GM06990 (cell line): Measurements from ENCODE around the gene ARL4D.
A peak's percentile ranks its signal among the peaks of the same experiment; 100 is the strongest.

Experiments used
- DNase-seq: peaks from one replicate; pipeline ENCODE4 v3.0.0-alpha.2; 2011; ENCODE audit not compliant: insufficient read length; ENCODE audit errors: extremely low read depth
- H3K27me3 ChIP-seq: replicated peaks from 2 replicates; pipeline ENCODE4 v1.6.0; 2011; ENCODE audit warnings: low read length; ENCODE audit not compliant: control insufficient read depth, insufficient read depth
- H3K36me3 ChIP-seq: 2 replicates; pipeline ENCODE4 v1.5.1; 2011; ENCODE audit warnings: low read length; ENCODE audit not compliant: control insufficient read depth, insufficient read depth
- H3K4me3 ChIP-seq: replicated peaks from 2 replicates; pipeline ENCODE4 v1.5.1; 2011; ENCODE audit warnings: low read depth, mild to moderate bottlenecking, control low read depth, low read length
- CTCF ChIP-seq: IDR thresholded peaks from 2 replicates; pipeline ENCODE4 v1.5.1; 2011; ENCODE audit warnings: low read length, control low read depth, mild to moderate bottlenecking, inconsistent platforms; ENCODE audit not compliant: insufficient read depth, poor library complexity, severe bottlenecking

ARL4D gene

GRCh38 chr17:43367737-43368242, 31.0 kb upstream of the ARL4D start:
- no peak for TF ChIP-seq CTCF
- Histone ChIP-seq H3K36me3 (no peaks in the 10 kb centered on the region; the same call in 1 of the 2 replicates), H3K4me3 (peak overlapping the region; percentile 19; the same call in 1 of the 2 replicates), H3K27me3 (no peaks in the 10 kb centered on the region)
- no peak for DNase-seq

- no peak for TF ChIP-seq CTCF
- no peaks in the 10 kb centered on the region; the same call in 1 of the 2 replicates for H3K36me3 ChIP-seq
- no peaks in the 10 kb centered on the region for H3K27me3 ChIP-seq
- H3K4me3 ChIP-seq: peak overlapping the region; percentile 55
- DNase-seq: peak; percentile 81
Measured at GRCh38 chr17:43368740-43369506, 29.9 kb upstream of the ARL4D start.

GRCh38 chr17:43369986-43370385, 28.8 kb upstream of the ARL4D start:
- H3K27me3 ChIP-seq: no peaks in the 10 kb centered on the region
- no peak for TF ChIP-seq CTCF
- H3K36me3 ChIP-seq: no peaks in the 10 kb centered on the region; the same call in 1 of the 2 replicates
- no peak overlapping the region for H3K4me3 ChIP-seq
- no peak for DNase-seq

- Histone ChIP-seq H3K4me3 (no peak overlapping the region), H3K27me3 (no peaks in the 10 kb centered on the region), H3K36me3 (no peaks in the 10 kb centered on the region; the same call in 1 of the 2 replicates)
- no peak for TF ChIP-seq CTCF
- no peak for DNase-seq
Measured at GRCh38 chr17:43371227-43371821, 27.5 kb upstream of the ARL4D start.

GRCh38 chr17:43372273-43372911, 26.4 kb upstream of the ARL4D start:
- Histone ChIP-seq H3K36me3 (no peaks in the 10 kb centered on the region; the same call in 1 of the 2 replicates), H3K27me3 (no peaks in the 10 kb centered on the region), H3K4me3 (peak overlapping the region; percentile 41)
- DNase-seq: peak; percentile 66
- TF ChIP-seq CTCF: no peak
